HUDEP-2 (cell line): Measurements from ENCODE around the gene NOSTRIN.
"Not testable (repeated sequence)": the region's sequence is repeated elsewhere in the genome, so short reads cannot be mapped to it uniquely, and the experiment has no call there.

Source experiments
- DNase-seq, 76 experiments: peaks; one replicate each; lab custom pipeline; 2025; ENCODE audit not compliant: unreplicated experiment in 76 of 76; lab: John Stamatoyannopoulos, UW

Gene NOSTRIN

DNA sequence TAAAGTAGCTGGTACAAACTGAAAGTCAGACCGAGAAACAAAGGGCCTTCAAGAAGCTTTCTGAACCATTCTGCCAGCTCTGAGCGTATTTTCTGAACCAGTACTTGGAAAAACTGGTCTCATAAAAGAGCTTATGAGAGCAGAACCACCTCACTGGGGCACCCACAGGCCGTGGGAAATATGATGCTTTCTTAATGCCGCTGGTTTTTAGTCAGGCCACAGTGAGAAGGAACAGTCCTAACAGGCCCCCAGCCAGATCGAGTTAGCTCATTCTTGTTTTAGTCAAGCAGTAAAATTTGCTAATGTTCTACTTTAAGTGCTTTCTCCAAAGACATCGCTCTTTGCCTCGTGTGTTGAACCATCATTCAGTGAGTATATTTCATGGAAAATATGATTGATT is 12.7 kb upstream of the NOSTRIN start:
- DNase-seq: no peak

DNA sequence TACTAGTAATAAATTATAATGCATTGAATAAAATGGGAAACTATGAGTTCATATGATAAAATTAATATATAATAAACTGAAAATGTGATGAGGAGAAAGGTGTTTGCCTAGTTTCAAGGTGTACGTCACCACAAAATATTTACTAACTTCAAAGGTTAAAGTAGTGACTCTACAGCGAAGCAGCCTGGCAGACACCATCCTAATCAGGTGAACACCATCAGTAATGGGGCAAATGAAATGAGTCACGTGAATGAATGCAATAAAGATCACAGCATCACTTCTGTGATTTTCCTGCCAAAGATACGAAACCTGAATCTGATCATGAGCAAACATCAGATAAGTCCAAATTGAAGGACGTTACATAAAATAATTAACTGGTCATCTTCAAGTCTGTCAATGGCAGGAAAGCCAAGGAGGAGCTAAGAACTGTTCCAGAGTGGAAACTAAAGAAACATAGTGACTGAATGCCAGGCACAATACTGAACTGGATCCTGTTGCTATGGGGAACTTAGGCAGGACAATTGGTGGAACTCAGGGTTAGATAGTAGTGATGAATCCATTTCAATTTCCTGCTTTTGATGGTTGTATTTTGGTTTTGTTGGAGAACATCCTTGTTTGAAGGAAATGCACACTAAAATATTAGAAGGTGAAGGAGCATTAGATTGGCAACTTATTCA is 12.1 kb upstream of the NOSTRIN start:
- no peak for DNase-seq

DNA sequence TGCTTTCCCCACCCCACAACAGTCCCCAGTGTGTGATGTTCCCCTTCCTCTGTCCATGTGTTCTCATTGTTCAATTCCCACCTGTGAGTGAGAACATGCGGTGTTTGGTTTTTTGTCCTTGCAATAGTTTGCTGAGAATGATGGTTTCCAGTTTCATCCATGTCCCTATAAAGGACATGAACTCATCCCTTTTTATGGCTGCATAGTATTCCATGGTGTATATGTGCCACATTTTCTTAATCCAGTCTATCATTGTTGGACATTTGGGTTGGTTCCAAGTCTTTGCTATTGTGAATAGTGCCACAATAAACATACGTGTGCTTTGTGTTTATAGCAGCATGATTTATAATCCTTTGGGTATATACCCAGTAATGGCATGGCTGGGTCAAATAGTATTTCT is 11.3 kb upstream of the NOSTRIN start:
- not testable (repeated sequence) for DNase-seq

DNA sequence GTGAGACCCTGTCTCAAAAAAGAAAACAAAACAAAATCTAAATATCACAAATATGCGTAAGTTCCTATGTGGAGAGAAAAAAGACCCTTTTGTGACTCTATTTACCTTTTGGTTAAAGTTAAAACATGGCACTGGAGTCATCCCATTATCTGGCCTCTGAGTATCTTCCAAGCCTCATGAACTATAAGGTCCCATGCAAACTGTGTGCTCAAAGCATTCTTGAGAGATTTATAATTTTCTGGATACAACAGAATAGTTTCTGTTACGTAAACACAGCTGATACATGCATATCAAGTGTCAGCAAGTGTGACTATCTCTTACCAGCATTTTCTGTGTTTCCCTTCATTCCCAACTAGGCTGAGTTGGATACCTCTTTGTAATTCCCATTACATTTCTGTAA is 8.8 kb upstream of the NOSTRIN start:
- no peak for DNase-seq

DNA sequence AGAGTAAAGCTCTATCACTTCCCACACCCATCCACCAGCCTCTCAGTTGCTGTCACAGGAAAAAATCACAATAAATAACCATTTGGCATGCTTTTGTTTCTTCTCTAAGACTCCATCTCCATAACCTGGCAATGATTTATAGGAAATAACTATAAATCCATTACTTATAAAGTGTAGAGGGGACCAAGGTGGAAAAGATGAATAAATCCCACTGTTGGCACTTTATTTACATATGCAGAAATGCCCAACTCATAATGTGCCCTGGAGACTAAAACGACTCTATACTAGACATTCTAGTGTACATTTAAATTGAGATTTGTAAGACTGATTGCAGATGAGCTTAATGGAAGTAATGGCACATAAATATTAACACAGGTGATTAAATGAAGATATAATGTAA is 7.5 kb upstream of the NOSTRIN start:
- DNase-seq: no peak

DNA sequence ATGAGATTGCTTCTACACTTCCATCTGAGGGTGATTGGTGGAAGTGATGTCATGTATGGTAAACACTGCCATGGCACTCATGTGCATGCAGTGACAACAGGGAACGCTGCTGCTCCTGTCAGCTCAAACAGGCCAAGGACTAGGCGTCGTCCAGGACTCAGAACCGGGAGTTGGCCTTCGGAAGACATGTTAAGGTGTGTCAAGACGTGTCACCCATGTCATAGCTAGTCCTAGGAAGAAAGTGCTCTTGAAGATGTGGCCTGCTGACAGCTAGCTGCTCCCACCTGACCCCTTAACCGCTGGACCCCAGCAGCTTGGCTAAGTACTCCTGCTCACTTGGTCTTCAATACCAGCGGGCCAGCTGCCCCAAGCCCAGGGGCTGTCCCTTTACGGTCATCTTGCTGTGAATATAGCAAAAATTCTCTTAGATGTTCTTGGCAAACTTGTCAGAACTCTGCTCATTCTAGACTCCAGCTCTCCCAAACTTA is 6.3 kb upstream of the NOSTRIN start:
- no peak for DNase-seq

DNA sequence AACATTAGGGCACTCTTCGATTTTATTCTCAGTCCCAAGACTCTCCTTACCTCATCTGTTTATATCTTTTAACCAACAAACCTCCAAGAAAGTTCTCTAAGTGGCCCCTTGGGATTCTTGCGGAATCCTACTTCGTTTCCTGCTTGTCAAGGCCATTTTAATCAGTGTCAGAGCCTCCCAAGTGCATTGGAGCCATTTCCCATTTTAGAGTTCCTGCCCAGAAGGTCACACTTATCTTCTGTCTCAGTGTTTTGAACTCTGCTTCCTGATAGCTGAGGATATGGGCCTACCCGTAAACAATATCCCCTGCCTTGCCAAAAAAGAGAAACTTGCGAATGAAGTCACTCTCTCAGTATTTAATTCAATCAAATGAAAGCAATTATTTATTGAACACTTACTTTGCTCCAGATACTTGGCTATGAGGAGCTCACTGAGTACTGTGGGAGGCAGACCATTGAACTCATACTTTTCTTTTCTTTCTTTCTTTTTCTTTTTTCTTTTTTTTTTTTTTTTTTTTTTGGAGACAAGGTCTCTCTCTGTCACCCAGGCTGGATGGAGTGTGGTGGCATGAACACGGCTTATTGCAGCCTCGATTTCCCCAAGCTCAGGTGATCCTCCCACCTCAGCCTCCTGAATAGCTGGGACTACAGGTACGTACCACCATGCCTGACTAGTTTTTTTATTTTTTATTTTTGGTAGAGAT is 5.7 kb upstream of the NOSTRIN start:
- peak in 5 of 76 experiments; percentile 6 to 27 (median 17) for DNase-seq

DNA sequence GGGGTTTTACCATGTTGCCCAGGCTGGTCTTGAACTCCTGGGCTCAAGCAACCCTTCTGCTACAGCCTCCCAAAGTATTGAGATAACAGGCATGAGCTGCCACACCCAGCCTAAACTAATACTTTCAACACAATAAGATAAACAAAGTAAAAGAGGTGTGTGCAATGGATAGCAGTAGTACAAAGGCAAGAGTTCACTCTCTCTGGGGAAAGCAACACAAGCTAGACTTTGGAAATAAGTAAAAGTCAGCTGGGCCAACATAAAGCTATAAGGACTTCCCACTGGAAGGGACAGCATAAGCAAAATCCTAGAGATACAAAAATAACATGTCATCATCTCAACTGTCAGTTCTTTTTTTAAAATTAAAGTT is 5.2 kb upstream of the NOSTRIN start:
- peak in 5 of 76 experiments; percentile 11 to 25 (median 18) for DNase-seq

DNA sequence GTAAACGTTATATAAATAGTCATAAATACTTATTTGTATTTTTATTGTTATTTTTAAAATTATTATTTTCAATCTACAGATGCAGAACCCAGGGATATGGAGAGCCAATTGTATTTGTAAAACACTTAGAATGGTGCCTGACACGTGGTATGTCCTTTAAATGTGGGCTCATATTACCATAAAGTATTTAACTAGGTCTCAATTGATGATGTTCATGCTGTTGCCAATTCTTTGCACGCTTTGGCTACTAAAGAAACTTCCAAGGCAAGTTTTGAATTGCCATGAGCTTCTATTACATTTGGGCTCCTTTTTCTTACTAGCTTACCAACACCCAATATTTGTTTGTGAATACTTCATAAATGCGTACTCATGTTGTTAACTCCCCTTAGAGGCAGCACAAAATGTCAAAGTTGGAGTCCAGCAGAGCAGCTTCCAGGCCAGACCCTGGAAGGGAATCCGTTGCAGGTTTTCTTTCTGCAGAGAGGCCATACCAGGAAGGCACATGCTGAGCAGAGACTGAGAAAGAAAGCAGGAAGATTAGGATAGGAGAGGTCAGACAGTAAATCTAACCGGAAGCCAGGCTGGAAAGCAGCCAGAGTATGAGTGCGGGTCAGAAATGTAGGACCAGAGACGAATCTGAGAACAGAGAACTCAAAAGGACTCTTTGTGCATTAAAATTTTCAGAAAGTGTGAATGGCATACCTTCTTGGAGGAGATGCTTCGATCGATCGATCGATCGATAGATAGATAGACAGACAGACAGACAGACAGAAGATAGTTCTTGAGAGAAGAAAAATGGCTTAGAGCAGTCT is 4.2 kb upstream of the NOSTRIN start:
- no peak for DNase-seq

DNA sequence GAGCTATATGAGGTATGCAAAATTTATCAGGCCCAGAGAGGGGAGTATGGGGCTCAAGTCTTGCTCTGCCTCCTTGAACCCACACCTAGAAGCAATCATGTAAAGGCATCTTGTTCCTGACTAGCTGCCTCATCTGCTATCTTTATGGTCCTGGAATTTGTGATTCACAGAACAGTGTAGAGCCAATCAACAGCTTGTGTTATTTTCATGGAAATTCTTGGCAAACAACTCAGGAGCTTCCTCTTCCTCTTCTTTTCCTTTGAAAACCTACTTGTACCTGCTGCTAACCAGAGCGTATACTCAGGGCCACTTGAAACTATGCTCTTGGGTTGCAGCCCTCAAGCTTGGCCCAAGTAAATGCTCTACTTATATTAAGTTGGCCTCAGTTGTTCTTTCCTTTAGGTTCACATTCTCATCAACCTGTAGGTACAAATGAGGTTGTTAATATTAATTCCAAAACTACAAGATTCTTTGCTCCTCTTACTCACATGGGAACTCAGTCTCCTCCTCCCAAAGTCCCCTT is 3.5 kb upstream of the NOSTRIN start:
- DNase-seq: no peak

DNA sequence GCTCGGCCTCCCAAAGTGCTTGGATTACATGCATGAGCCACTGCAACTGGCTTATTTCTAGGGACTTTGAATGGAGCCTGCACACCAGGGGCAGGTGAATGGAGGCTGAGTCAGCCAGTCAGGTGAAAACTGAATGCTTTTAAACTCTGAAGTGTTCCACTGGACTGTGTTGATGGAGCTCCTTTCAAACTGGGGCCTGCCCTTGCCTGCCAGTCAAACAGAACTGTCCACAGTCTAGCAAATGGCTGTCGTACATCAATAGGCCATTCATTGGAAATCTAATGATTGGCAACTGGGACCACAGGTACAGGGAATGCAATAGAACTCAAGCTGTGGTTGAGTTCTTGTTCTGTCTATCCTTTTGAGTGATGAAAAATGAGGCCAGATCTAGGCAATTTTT is 966 bp upstream of the NOSTRIN start:
- DNase-seq: no peak

DNA sequence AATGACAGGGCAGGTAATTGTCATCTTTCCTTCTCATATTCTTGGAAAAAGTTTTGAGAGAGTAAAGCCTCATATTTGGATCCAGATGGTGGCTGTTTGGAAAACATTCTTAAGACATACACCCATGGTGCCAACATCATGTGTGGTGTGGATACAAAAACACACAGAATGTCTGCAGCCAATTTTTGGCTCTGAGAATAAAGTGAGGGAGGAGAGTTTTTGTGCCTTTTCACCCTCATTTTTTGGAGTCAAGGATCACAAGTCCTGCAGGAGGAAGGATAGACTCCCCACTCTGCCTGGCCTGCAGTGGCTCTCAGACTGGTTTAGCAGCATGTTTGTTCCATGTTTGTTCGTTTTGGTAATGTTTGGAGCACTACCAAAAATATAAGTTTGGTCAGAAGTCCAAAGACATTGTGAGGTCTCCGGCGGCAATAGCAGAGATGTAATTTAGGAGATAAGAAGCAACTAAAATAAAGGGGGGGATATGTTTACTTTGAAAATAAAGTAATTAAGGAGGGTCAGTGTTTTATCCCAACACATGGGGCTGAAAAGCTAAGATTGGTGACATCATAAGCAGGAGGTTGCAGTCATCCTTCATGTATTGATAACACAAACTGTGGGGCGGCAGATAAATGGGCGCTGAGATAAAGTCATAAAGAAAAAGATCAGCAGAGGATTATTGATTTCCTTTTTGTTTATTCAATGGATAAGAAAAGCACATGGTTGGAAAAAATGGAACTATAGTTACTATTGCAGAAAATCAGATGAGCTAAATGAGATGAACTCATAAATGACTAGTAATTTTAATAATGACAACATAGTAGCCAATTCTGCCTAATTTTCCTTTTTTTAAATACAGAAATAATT is 655 bp downstream of the NOSTRIN start:
- peak in 1 of 76 experiments; percentile 17 for DNase-seq

DNA sequence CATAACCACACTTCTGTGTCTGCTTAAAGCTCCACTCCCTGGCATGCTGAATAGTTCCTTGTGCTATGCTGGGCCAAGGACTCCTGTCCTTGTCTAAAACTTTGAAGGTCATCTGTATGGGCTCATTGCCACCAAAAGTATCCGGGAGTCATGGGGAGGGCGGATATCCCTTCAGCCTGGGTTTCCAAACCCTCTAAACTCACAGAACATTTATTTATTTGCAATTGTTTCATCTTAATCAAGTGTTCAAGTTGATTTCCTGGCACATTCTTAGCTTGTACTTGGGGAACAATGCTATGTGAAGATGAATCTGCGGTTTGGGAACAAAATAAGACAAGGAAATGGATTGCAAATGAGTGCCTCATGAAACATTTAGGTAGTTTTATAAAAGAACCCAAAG is 1.8 kb downstream of the NOSTRIN start:
- DNase-seq: peak in 2 of 76 experiments; percentile 7 to 9

DNA sequence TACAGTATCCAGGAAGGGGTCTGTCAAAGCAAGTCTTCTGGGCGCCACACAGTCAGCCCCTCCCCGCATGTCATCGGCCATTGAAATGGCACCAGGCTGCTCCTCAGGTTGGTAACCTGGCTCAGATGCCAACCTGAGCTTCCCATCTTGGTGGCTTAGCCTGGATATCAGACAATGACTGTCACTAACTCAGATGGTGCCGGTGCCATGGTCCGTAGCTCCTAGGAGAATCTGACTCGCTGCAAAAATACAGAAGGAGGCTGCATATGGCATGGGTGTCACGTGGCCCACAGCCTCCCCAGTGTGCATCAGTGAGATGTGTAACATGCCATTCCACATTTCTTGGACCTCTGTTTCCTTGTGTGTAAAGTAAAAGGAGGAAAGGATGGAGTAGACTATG is 3.2 kb downstream of the NOSTRIN start:
- DNase-seq: no peak

DNA sequence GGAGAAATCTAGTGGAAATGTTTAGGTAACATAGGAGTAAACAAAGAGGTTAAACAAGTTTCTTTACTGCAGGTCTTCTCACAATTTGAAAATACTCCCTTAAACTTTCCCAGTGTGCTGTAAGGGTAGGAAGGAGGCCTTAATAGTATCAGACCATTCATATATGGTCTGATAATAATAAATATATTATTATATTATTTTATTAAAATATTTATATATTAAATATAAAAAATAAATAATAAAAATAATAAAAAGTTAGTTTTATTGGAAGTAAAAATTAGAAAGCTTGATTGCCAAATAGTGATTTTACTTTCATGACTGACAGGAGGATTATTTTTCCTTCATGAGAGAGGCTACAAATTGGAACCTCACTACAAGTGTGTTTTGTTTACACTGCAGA is 7.1 kb downstream of the NOSTRIN start:
- no peak for DNase-seq

DNA sequence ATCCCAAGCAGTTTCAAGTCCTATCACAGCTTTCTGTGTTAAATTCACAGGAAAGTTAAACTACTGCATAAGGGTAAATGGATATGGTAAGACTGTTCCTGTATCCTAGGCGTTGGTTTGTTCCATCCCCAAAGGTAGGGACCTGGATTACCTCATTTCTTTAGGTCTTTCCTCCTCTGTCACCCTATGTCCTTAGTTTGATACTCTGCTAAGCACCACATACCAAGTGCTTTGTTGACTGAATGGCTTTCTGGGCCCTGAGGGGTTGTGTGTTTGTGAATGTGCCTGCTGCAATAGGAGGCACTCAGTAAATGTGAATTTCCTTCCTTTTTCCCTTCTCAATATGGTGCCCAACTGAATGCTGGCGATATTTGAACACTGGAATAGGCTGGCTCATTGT is 7.8 kb downstream of the NOSTRIN start:
- no peak for DNase-seq

DNA sequence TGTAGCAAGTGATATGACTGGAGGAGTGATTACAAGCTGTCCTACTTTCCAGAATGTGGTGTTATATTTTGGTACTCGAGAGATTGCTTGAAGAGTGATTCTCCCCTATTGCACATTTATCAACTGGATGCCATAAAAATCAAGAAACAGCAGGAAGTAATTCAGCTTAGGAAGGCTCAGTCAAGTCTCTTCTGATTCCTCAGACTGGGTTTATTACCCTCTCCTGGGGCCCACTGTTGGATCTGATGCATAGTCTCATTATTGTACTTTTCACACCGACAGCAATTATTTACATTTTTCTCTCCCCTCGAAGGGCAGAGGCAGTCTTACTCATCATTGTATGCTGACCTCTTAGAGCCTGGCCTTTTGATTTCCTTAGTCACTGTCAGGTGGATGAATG is 9.3 kb downstream of the NOSTRIN start:
- no peak for DNase-seq

DNA sequence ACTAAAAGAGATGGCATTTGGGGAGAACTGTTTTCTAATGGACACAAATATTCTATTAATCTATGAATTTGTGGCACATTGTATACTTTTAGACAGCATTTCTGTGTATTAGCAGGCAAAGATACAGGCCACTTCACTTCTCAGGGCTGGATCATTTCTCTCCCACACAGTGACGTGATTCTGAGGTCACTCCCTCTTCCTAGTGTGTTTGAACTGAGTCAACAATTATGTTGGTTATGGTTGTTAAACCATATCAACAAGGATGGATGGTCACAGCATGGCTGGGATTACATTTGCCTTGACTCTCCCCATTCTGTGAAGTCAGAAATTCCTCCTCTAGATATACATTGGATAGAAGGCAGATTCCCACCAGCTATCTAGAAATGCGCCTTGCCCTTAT is 11.6 kb downstream of the NOSTRIN start:
- no peak for DNase-seq

DNA sequence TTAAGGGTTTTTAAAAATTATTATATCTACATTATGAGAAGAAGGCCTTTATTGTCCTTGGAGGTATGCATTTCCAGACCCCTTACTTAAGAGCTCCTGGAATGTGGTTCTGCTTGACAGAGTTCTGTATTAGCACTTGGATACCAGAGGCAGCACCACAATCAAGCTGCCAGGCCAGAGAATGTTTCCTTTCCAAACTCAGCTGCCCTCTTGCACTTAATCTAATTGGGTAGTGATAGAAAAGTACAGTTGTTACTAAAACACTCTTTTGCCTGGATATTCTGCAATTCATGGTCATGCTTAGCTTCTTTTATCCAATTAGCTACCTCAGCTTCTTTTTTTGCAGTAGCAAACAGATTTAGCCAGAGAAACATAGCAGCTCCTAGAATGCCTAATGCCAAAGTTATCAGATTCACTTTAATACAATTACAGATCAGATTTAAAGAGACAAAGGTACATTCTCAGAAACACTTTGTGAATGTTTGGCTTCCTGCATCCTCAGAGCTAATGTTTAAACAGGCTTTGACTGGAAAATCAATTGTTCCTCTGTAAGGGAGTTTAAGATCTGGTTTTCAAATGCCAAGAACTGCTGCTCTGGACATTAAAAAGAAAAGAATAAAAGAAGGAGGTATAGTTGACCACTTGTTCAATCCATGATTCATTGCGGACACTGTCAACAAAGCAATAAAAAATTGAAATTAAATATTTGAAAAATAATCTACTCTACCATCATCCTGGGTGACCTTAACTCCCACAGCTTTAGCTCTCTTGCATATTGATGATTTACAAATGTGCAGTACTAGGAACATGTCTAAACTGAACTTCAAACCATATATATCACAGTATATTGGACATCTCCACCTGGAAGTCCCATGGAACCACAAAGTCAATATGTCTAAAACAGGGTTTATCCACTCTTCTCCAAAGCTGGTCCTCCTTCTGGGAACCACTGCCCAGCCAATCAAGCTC is 12.8 kb downstream of the NOSTRIN start:
- DNase-seq: no peak
